Neural cell (in vitro differentiated cells): ENCODE data around the gene PITHD1.

Source experiments
- EP300 ChIP-seq: fragments of 450-650 bp; conservative IDR thresholded peaks from 2 replicates; pipeline ENCODE4 v1.6.1; 2014; ENCODE audit warnings: antibody characterized with exemption, mild to moderate bottlenecking, moderate library complexity; ENCODE audit not compliant: poor library complexity, severe bottlenecking
- EZH2 ChIP-seq: fragments of 200-600, 300-800 bp; shearing (Covaris generic), sonication (generic); IDR thresholded peaks from 2 replicates; pipeline ENCODE4 v1.6.1; 2014; ENCODE audit warnings: antibody characterized with exemption, low read length, borderline replicate concordance, mild to moderate bottlenecking; ENCODE audit not compliant: insufficient read depth, poor library complexity, severe bottlenecking
- POLR2AphosphoS5 ChIP-seq: IDR thresholded peaks from 2 replicates; pipeline ENCODE4 v1.6.1; 2012
- RAD21 ChIP-seq: fragments of 450-650 bp; conservative IDR thresholded peaks from 2 replicates; pipeline ENCODE4 v1.6.1; 2014; ENCODE audit warnings: antibody characterized with exemption, mild to moderate bottlenecking, moderate library complexity
- TAF1 ChIP-seq: IDR thresholded peaks from 2 replicates; pipeline ENCODE4 v1.6.1; 2012; ENCODE audit warnings: low read depth
- TF ChIP-seq, protein P1 (sequence below): fragments of 450-650 bp; IDR thresholded peaks from 2 replicates; pipeline ENCODE4 v1.5.1; 2014; ENCODE audit warnings: antibody characterized with exemption, mild to moderate bottlenecking, moderate library complexity; ENCODE audit not compliant: poor library complexity, severe bottlenecking

DNA sequence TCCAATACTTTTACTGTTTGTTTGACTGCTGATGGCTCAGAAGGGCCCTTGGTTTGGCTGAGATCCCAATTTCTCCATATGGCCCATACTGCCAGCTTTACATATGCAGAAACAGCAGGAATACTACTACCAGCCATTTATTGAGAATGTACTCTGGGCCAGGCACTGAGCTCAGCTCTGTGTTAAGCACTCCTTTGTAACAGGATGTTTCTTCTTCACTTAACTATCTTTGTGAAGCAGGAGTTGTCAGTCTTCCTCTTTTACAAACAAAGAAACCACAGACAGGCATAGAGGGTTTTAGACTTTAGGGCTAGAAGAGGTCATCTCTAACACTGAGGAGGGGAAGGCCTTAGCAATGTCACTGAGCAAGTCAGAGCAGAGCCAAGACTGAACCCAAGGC is 38.7 kb downstream of the PITHD1 start:
- TF ChIP-seq, protein P1, sequence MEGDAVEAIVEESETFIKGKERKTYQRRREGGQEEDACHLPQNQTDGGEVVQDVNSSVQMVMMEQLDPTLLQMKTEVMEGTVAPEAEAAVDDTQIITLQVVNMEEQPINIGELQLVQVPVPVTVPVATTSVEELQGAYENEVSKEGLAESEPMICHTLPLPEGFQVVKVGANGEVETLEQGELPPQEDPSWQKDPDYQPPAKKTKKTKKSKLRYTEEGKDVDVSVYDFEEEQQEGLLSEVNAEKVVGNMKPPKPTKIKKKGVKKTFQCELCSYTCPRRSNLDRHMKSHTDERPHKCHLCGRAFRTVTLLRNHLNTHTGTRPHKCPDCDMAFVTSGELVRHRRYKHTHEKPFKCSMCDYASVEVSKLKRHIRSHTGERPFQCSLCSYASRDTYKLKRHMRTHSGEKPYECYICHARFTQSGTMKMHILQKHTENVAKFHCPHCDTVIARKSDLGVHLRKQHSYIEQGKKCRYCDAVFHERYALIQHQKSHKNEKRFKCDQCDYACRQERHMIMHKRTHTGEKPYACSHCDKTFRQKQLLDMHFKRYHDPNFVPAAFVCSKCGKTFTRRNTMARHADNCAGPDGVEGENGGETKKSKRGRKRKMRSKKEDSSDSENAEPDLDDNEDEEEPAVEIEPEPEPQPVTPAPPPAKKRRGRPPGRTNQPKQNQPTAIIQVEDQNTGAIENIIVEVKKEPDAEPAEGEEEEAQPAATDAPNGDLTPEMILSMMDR, result no peak
- TF ChIP-seq EZH2 (no peak), POLR2AphosphoS5 (no peak), TAF1 (no peak), EP300 (no peak), RAD21 (no peak)
